Liver (tissue), 9 donors: ENCODE measurements around the gene MKNK1. TPM values are rescaled to one million over a fixed set of nuclear protein-coding genes. Genes with fewer than 3 reads are reported as not detected.

Source experiments
- DNase-seq: peaks from one replicate; pipeline ENCODE4 v3.0.0-alpha.2; 2017; ENCODE audit warnings: low spot score
- H3K27ac ChIP-seq, 2 donors: one replicate each; pipeline ENCODE4 v1.7.0; 2013; ENCODE audit warnings: inconsistent platforms in 2 of 2, low read length in 2 of 2, control low read depth in 1 of 2, low read depth in 1 of 2, mild to moderate bottlenecking in 1 of 2
- H3K27me3 ChIP-seq, 4 donors: one replicate each; pipeline versions ENCODE4 v1.6.1 to v1.7.0; 2013; ENCODE audit warnings: low read length in 3 of 4, inconsistent platforms in 1 of 4, mild to moderate bottlenecking in 1 of 4, moderate library complexity in 1 of 4; ENCODE audit not compliant: control insufficient read depth in 4 of 4, insufficient read depth in 4 of 4
- H3K36me3 ChIP-seq, 4 donors: one replicate each; pipeline versions ENCODE4 v1.6.1 to v1.7.0; 2013; ENCODE audit warnings: low read length in 3 of 4, mild to moderate bottlenecking in 3 of 4, low read depth in 1 of 4, moderate library complexity in 1 of 4; ENCODE audit not compliant: control insufficient read depth in 4 of 4, insufficient read depth in 3 of 4
- H3K4me1 ChIP-seq, 4 donors: one replicate each; pipeline versions ENCODE4 v1.6.1 to v1.7.0; 2013; ENCODE audit warnings: low read length in 3 of 4, mild to moderate bottlenecking in 3 of 4, moderate library complexity in 1 of 4; ENCODE audit not compliant: control insufficient read depth in 4 of 4, insufficient read depth in 4 of 4
- H3K4me3 ChIP-seq, 3 donors: one replicate each; pipeline versions ENCODE4 v1.6.1 to v1.7.0; 2013; ENCODE audit warnings: low read length in 3 of 3, control low read depth in 1 of 3, low read depth in 1 of 3, mild to moderate bottlenecking in 1 of 3
- H3K9ac ChIP-seq, 2 donors: one replicate each; pipeline ENCODE4 v1.7.0; 2013; ENCODE audit warnings: low read length in 2 of 2, mild to moderate bottlenecking in 2 of 2, moderate library complexity in 2 of 2, control low read depth in 1 of 2, low read depth in 1 of 2
- H3K9me3 ChIP-seq, 4 donors: one replicate each; pipeline versions ENCODE4 v1.6.1 to v1.7.0; 2013; ENCODE audit warnings: low read length in 3 of 4; ENCODE audit not compliant: control insufficient read depth in 4 of 4
- ATF3 ChIP-seq: IDR thresholded peaks from 2 replicates; pipeline ENCODE4 v1.6.1; 2016; ENCODE audit warnings: antibody characterized with exemption
- CTCF ChIP-seq: fragments of 150-350 bp; IDR thresholded peaks from 2 replicates; pipeline ENCODE4 v1.5.1; 2017; ENCODE audit warnings: improper control_type of control experiment, low read depth, low read length; ENCODE audit not compliant: missing input control
- EGR1 ChIP-seq, 2 donors: IDR thresholded peaks; 2 replicates each; pipeline ENCODE4 v1.6.1; 2016 to 2018; ENCODE audit warnings: antibody characterized with exemption in 2 of 2, low read depth in 2 of 2
- FOXA1 ChIP-seq: IDR thresholded peaks from 2 replicates; pipeline ENCODE4 v1.6.1; 2016; ENCODE audit warnings: antibody characterized with exemption
- FOXA2 ChIP-seq: IDR thresholded peaks from 2 replicates; pipeline ENCODE4 v1.6.1; 2016; ENCODE audit warnings: antibody characterized with exemption
- GABPA ChIP-seq, 2 donors: IDR thresholded peaks in 1 of 2; conservative IDR thresholded peaks in 1 of 2; 2 replicates each; pipeline ENCODE4 v1.6.1; 2016; ENCODE audit warnings: antibody characterized with exemption in 2 of 2, mild to moderate bottlenecking in 1 of 2, moderate library complexity in 1 of 2
- HNF4A ChIP-seq, 2 donors: conservative IDR thresholded peaks; 2 replicates each; pipeline ENCODE4 v1.6.1; 2016; ENCODE audit warnings: antibody characterized with exemption in 2 of 2, mild to moderate bottlenecking in 2 of 2
- HNF4G ChIP-seq: IDR thresholded peaks from 2 replicates; pipeline ENCODE4 v1.6.1; 2016; ENCODE audit warnings: antibody characterized with exemption
- NR2F2 ChIP-seq: IDR thresholded peaks from 2 replicates; pipeline ENCODE4 v1.6.1; 2016; ENCODE audit warnings: antibody characterized with exemption
- RAD21 ChIP-seq, 2 donors: IDR thresholded peaks; 2 replicates each; pipeline ENCODE4 v1.6.1; 2016; ENCODE audit warnings: antibody characterized with exemption in 2 of 2, mild to moderate bottlenecking in 2 of 2
- REST ChIP-seq: IDR thresholded peaks from 2 replicates; pipeline ENCODE4 v1.6.1; 2016; ENCODE audit warnings: antibody characterized with exemption, mild to moderate bottlenecking
- RXRA ChIP-seq, 2 donors: IDR thresholded peaks; 2 replicates each; pipeline ENCODE4 v1.6.1; 2017 to 2018; ENCODE audit warnings: antibody characterized with exemption in 2 of 2, mild to moderate bottlenecking in 1 of 2
- SP1 ChIP-seq: IDR thresholded peaks from 2 replicates; pipeline ENCODE4 v1.6.1; 2018; ENCODE audit warnings: antibody characterized with exemption, mild to moderate bottlenecking
- TAF1 ChIP-seq: conservative IDR thresholded peaks from 2 replicates; pipeline ENCODE4 v1.6.1; 2016; ENCODE audit warnings: antibody characterized with exemption, mild to moderate bottlenecking
- YY1 ChIP-seq: IDR thresholded peaks from 2 replicates; pipeline ENCODE4 v1.6.1; 2016; ENCODE audit warnings: antibody characterized with exemption, mild to moderate bottlenecking
- ZBTB33 ChIP-seq: IDR thresholded peaks from 2 replicates; pipeline ENCODE4 v1.6.1; 2016; ENCODE audit warnings: antibody characterized with exemption
- WGBS: extraction: QIAGEN DNeasy Blood & Tissue Kit; methylation state at CpG from one replicate; pipeline ENCODE4 v1.1.7; 2013; 5-methylcytosine and 5-hydroxymethylcytosine counted together
- polyA plus RNA-seq, 2 donors: library from polyadenylated mRNA; stranded (reverse) in 1 of 2; unstranded in 1 of 2; fragments of 200-250 nt in 1 of 2; fragments of >200 nt in 1 of 2; fragmentation: Nextera tagmentation in 1 of 2; extraction: Ambion mirVana in 1 of 2; gene quantifications; one replicate each; pipeline versions ENCODE4 v1.2.1 to v1.2.3, GENCODE V29; 2013 to 2015
- total RNA-seq, 2 donors: library from RNA; depleted of rRNA; stranded (reverse); fragments of >200 nt; gene quantifications; one replicate each; pipeline ENCODE4 v1.2.3, GENCODE V29; 2014
- TF ChIP-seq, protein P1 (sequence below): IDR thresholded peaks from 2 replicates; pipeline ENCODE4 v1.6.1; 2016; ENCODE audit warnings: antibody characterized with exemption
- donor health status: healthy.
- donor health status: healthy.
- donor health status: healthy.
- donor health status: healthy.
- donor health status: healthy.

The MKNK1 gene
- total and polyA plus RNA-seq, 4 donors = 10.2 to 30.8 (median 18.3) TPM

DNA sequence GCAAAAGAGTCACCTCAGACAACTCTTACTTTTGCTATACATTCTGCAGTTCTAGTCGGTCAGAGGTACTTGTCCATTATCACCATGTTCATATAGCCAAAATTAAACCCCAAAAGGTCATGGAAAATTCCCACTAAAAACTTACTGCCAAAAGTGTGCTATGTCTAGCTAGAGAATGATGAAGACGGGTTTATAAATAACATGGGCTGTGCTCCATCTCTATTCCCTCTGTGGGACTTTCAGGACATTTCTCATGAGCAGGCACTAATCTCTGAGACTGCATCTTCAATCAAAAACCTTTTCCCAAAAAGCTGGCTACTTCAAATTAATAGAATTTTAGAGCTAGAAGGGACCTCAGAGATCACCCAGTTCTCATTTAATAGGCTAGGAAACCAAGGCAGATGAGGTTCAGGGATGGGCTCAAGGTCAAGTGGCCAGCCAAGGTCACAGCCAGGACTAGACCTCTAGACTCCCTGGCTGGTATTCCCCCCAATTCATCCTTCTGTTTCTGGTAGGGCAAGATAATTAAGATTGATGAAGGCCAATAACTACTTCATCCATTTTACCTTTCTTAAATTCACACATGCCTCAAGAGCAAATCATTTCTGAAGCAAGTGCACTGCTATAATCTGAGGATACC lies 33.5 kb upstream of the MKNK1 start:
- 46% methylated on average over 2 of the region's 2 CpGs for WGBS
- H3K27ac ChIP-seq = no peak overlapping the region

DNA sequence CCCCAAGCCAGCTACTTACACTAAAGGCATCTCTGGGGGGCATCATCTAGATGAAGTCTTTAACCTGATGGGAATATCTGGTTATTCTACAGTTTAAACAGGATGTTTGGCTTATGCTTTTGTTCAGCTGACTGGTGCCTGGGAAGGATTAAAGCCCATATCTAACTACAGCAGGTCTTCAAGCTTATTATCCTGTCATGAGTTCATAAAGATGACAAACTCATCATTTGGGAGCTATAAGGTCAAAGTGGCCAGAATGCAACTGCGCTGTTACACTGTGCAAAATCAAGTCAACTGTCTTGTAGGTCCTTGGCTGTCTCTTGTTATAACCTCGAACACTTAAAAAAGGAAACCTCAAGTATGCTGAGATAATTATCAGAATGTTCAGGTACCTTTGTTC lies 31.1 kb upstream of the MKNK1 start:
- Histone ChIP-seq H3K27me3 (no peaks in the 10 kb centered on the region), H3K4me1 (peaks cover 0 to 4% (median 0%) of the 10 kb centered on the region in 4 donors), H3K9me3 (no peaks in the 10 kb centered on the region), H3K4me3 (no peak overlapping the region), H3K36me3 (peaks cover 0 to 46% (median 29%) of the 10 kb centered on the region in 4 donors), H3K9ac (no peak overlapping the region), H3K27ac (no peak overlapping the region)
- WGBS = 95% methylated on average over 2 of the region's 2 CpGs
- TF ChIP-seq TAF1 = no peak
- TF ChIP-seq FOXA1 = no peak
- TF ChIP-seq YY1 = no peak
- TF ChIP-seq GABPA (IDR thresholded peaks at IDR 0.05 in 1 of 2, conservative IDR thresholded peaks at IDR 0.05 in 1 of 2) = no peak
- no peak for TF ChIP-seq FOXA2
- TF ChIP-seq EGR1 (IDR thresholded peaks at IDR 0.05; ENCODE audit: low read depth in 2 of 2) = no peak
- DNase-seq = no peak

More for the DNA sequence above, 33.5 kb upstream of the MKNK1 start:
- TF ChIP-seq SP1 (no peak), ZBTB33 (no peak), YY1 (no peak)
- peaks cover 0 to 39% (median 20%) of the 10 kb centered on the region in 4 donors for H3K36me3 ChIP-seq
- H3K9ac ChIP-seq = no peak overlapping the region
- no peak for DNase-seq
- H3K27me3 ChIP-seq = no peaks in the 10 kb centered on the region
- H3K9me3 ChIP-seq = no peaks in the 10 kb centered on the region
- H3K4me1 ChIP-seq = peaks cover 0 to 4% (median 0%) of the 10 kb centered on the region in 4 donors
- H3K4me3 ChIP-seq = no peak overlapping the region

DNA sequence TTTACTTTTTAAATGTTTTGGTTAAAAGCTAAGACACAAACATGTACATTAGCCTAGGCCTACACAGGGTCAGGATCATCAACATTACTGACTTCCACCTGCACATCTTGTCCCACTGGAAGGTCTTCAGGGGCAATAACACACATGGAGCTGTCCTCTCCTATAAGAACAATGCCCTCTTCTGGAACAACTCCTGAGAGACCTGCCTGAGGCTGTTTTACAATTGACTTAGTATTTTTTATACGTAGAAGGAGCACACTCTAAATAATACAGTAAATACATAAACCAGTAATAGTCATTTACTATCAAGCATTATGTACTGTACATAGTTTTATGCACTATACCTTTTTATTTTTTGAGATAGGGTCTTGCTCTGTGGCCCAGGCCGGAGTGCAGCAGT lies 26.7 kb upstream of the MKNK1 start:
- no peaks in the 10 kb centered on the region for H3K27me3 ChIP-seq
- WGBS = 93% methylated on average over 2 of the region's 2 CpGs
- TF ChIP-seq RXRA (IDR thresholded peaks at IDR 0.05) (no peak), CTCF (no peak), EGR1 (IDR thresholded peaks at IDR 0.05; ENCODE audit: low read depth in 2 of 2) (no peak), RAD21 (IDR thresholded peaks at IDR 0.05) (no peak), HNF4G (no peak), HNF4A (conservative IDR thresholded peaks at IDR 0.05) (no peak), YY1 (no peak), SP1 (no peak), REST (no peak), TAF1 (no peak), ZBTB33 (no peak), ATF3 (no peak), FOXA1 (no peak), NR2F2 (no peak), FOXA2 (no peak), GABPA (IDR thresholded peaks at IDR 0.05 in 1 of 2, conservative IDR thresholded peaks at IDR 0.05 in 1 of 2) (no peak)
- TF ChIP-seq, protein P1, sequence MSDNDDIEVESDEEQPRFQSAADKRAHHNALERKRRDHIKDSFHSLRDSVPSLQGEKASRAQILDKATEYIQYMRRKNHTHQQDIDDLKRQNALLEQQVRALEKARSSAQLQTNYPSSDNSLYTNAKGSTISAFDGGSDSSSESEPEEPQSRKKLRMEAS = no peak
- H3K4me1 ChIP-seq = no peaks in the 10 kb centered on the region
- no peak overlapping the region for H3K27ac ChIP-seq
- no peaks in the 10 kb centered on the region for H3K9me3 ChIP-seq
- peaks cover 0 to 39% (median 24%) of the 10 kb centered on the region in 4 donors for H3K36me3 ChIP-seq
- DNase-seq = no peak
- no peak overlapping the region for H3K4me3 ChIP-seq
- no peak overlapping the region for H3K9ac ChIP-seq
